Stimulated activated CD8-positive, alpha-beta memory T cell treated with anti-CD3 and anti-CD28 coated beads, Interleukin-4, amount 100 ng/mL, for 4 hours (primary cell): ENCODE measurements around the gene CNTN4.

Source experiments
- DNase-seq, 2 donors: peaks; one replicate each; pipeline ENCODE4 v3.0.0-alpha.2; 2020; ENCODE audit warnings: low read depth in 2 of 2, low spot score in 1 of 2

Gene CNTN4

GRCh38 chr3:2579206-2579605, 480.5 kb downstream of the CNTN4 start:
- no peak for DNase-seq

- DNase-seq = no peak
These were observed 484.4 kb downstream of the CNTN4 start for GRCh38 chr3:2583046-2583445.

- no peak for DNase-seq
These were observed 490.8 kb downstream of the CNTN4 start for GRCh38 chr3:2589336-2589969.

- no peak for DNase-seq
These were observed 496.8 kb downstream of the CNTN4 start for GRCh38 chr3:2595486-2595885.

GRCh38 chr3:2597615-2598014, 498.9 kb downstream of the CNTN4 start:
- no peak for DNase-seq

- DNase-seq = no peak
These were observed 500.8 kb downstream of the CNTN4 start for GRCh38 chr3:2599471-2599870.

- no peak for DNase-seq
These were observed 505.1 kb downstream of the CNTN4 start for GRCh38 chr3:2603692-2604289.

- no peak for DNase-seq
These were observed 515.9 kb downstream of the CNTN4 start for GRCh38 chr3:2614578-2614977.

GRCh38 chr3:2615080-2615479, 516.4 kb downstream of the CNTN4 start:
- no peak for DNase-seq

GRCh38 chr3:2623436-2623835, 524.8 kb downstream of the CNTN4 start:
- DNase-seq = no peak

- no peak for DNase-seq
These were observed 529.5 kb downstream of the CNTN4 start for GRCh38 chr3:2628117-2628516.

- DNase-seq = no peak
These were observed 536.8 kb downstream of the CNTN4 start for GRCh38 chr3:2635511-2635910.

- no peak for DNase-seq
These were observed 544.9 kb downstream of the CNTN4 start for GRCh38 chr3:2643606-2644005.

GRCh38 chr3:2645001-2645400, 546.3 kb downstream of the CNTN4 start:
- no peak for DNase-seq

- no peak for DNase-seq
These were observed 552.1 kb downstream of the CNTN4 start for GRCh38 chr3:2650746-2651145.

- no peak for DNase-seq
These were observed 553.7 kb downstream of the CNTN4 start for GRCh38 chr3:2652386-2652785.

- DNase-seq = no peak
These were observed 555.0 kb downstream of the CNTN4 start for GRCh38 chr3:2653706-2654105.

GRCh38 chr3:2655229-2655701, 556.6 kb downstream of the CNTN4 start:
- DNase-seq = no peak

- no peak for DNase-seq
These were observed 558.4 kb downstream of the CNTN4 start for GRCh38 chr3:2656806-2657777.

GRCh38 chr3:2657971-2658370, 559.3 kb downstream of the CNTN4 start:
- no peak for DNase-seq

- no peak for DNase-seq
These were observed 561.2 kb downstream of the CNTN4 start for GRCh38 chr3:2659896-2660295.

- DNase-seq = no peak
These were observed 562.4 kb downstream of the CNTN4 start for GRCh38 chr3:2661078-2661477.
